AG09309 (cell line): ENCODE results near the gene NRTN.

ENCODE experiments used
- DNase-seq: peaks from one replicate; pipeline ENCODE4 v3.0.0-alpha.2; 2010; ENCODE audit warnings: low read depth
- H3K4me3 ChIP-seq: 2 replicates; pipeline ENCODE4 v1.5.1; 2011; ENCODE audit warnings: mild to moderate bottlenecking, low read depth, low read length, moderate library complexity; ENCODE audit not compliant: control insufficient read depth
- TF ChIP-seq, protein P1 (sequence below): IDR thresholded peaks from 2 replicates; pipeline ENCODE4 v1.5.1; 2011; ENCODE audit warnings: mild to moderate bottlenecking, low read depth, low read length, inconsistent platforms; ENCODE audit not compliant: insufficient read depth, control insufficient read depth; ENCODE audit errors: missing control alignments

Gene NRTN

DNA sequence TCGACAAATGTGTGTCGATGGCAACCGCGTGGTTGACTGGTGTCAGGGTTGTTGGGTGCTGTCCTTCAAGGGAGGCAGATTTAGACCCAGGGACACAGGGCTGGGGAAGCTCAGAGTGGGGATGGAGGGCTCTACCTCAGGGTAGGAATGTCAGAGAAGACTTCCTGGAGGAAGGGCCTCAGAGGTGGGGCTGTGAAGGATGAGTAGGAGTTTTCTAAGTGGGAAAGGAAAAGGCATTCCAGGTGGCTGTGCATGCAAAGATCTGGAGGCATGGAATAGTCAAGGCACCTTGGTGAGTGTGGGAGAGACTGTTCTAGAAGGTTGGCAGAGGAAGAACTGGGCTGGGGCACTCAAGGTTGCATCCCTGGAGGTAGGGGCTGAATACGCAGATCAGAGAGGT is 2.0 kb downstream of the NRTN start:
- TF ChIP-seq, protein P1, sequence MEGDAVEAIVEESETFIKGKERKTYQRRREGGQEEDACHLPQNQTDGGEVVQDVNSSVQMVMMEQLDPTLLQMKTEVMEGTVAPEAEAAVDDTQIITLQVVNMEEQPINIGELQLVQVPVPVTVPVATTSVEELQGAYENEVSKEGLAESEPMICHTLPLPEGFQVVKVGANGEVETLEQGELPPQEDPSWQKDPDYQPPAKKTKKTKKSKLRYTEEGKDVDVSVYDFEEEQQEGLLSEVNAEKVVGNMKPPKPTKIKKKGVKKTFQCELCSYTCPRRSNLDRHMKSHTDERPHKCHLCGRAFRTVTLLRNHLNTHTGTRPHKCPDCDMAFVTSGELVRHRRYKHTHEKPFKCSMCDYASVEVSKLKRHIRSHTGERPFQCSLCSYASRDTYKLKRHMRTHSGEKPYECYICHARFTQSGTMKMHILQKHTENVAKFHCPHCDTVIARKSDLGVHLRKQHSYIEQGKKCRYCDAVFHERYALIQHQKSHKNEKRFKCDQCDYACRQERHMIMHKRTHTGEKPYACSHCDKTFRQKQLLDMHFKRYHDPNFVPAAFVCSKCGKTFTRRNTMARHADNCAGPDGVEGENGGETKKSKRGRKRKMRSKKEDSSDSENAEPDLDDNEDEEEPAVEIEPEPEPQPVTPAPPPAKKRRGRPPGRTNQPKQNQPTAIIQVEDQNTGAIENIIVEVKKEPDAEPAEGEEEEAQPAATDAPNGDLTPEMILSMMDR = no peak

GRCh38 chr19:5808120-5808816 is 3.4 kb downstream of the NRTN start:
- TF ChIP-seq, protein P1 = no peak
- H3K4me3 ChIP-seq = no peak overlapping the region
- DNase-seq = no peak

More for the DNA sequence above, 2.0 kb downstream of the NRTN start:
- DNase-seq = no peak
- H3K4me3 ChIP-seq = no peak overlapping the region

GRCh38 chr19:5809053-5809452 is 4.2 kb downstream of the NRTN start:
- no peak for DNase-seq
- TF ChIP-seq, protein P1 = no peak
- H3K4me3 ChIP-seq = no peak overlapping the region

- TF ChIP-seq, protein P1 = no peak
- DNase-seq = no peak
These were observed 4.6 kb downstream of the NRTN start for GRCh38 chr19:5809469-5809868.

GRCh38 chr19:5811117-5811516 is 6.2 kb downstream of the NRTN start:
- DNase-seq = no peak
- no peak overlapping the region for H3K4me3 ChIP-seq
- TF ChIP-seq, protein P1 = no peak

More at GRCh38 chr19:5809469-5809868, 4.6 kb downstream of the NRTN start:
- no peak overlapping the region for H3K4me3 ChIP-seq

GRCh38 chr19:5814123-5814851 is 9.4 kb downstream of the NRTN start:
- TF ChIP-seq, protein P1 = no peak
- DNase-seq = no peak
- no peak overlapping the region for H3K4me3 ChIP-seq
